ENCODE results near the gene OBSL1.

GRCh38 chr2:219514836-219515235 is 56.5 kb downstream of the OBSL1 start:
- TF ChIP-seq CTCF (IDR thresholded peaks at IDR 0.05; ENCODE audit: low read depth, low read length, poor library complexity, severe bottlenecking), result no peak
- no peak for TF ChIP-seq EZH2phosphoT487 (IDR thresholded peaks at IDR 0.05; ENCODE audit: borderline replicate concordance, low read length)
